ENCODE measurements around the gene FGF18. TPM values are rescaled to one million over a fixed set of nuclear protein-coding genes. Genes with fewer than 3 reads are reported as not detected.
A peak's percentile ranks its signal among the peaks of the same experiment; 100 is the strongest.

The FGF18 gene
- total RNA-seq, 2 donors from 2014 or later, result 0.19 to 0.21 TPM

GRCh38 chr5:171476701-171477100, 57.3 kb downstream of the FGF18 start:
- H3K4me1 Mint-ChIP-seq, result no peaks in the 10 kb centered on the region
- no peak for ATAC-seq (replicated peaks)
- no peak overlapping the region for H3K27ac Mint-ChIP-seq
- no peaks in the 10 kb centered on the region for H3K27me3 Mint-ChIP-seq
- no peak overlapping the region for H3K4me3 Mint-ChIP-seq
- H3K9me3 Mint-ChIP-seq, result no peaks in the 10 kb centered on the region
- no peaks in the 10 kb centered on the region for H3K36me3 Mint-ChIP-seq (ENCODE audit: low read depth)

- Mint-ChIP-seq H3K4me3 (no peak overlapping the region), H3K27ac (no peak overlapping the region), H3K9me3 (no peaks in the 10 kb centered on the region), H3K4me1 (no peaks in the 10 kb centered on the region), H3K27me3 (no peaks in the 10 kb centered on the region), H3K36me3 (ENCODE audit: low read depth) (no peaks in the 10 kb centered on the region)
- ATAC-seq (replicated peaks), result no peak
Observed at GRCh38 chr5:171477101-171477500, 57.7 kb downstream of the FGF18 start.

- Mint-ChIP-seq H3K27ac (no peak overlapping the region), H3K4me1 (no peaks in the 10 kb centered on the region)
- no peak for ATAC-seq (replicated peaks)
Observed at GRCh38 chr5:171477666-171478065, 58.2 kb downstream of the FGF18 start.

GRCh38 chr5:171478946-171479775, 59.7 kb downstream of the FGF18 start:
- Mint-ChIP-seq H3K27ac (no peak overlapping the region), H3K36me3 (ENCODE audit: low read depth) (no peaks in the 10 kb centered on the region), H3K27me3 (no peaks in the 10 kb centered on the region), H3K4me1 (no peaks in the 10 kb centered on the region), H3K9me3 (no peaks in the 10 kb centered on the region), H3K4me3 (no peak overlapping the region)
- no peak for ATAC-seq (replicated peaks)

More at GRCh38 chr5:171477666-171478065, 58.2 kb downstream of the FGF18 start:
- no peaks in the 10 kb centered on the region for H3K27me3 Mint-ChIP-seq
- no peaks in the 10 kb centered on the region for H3K36me3 Mint-ChIP-seq (ENCODE audit: low read depth)
- H3K9me3 Mint-ChIP-seq, result no peaks in the 10 kb centered on the region
- H3K4me3 Mint-ChIP-seq, result no peak overlapping the region

GRCh38 chr5:171479776-171480125, 60.3 kb downstream of the FGF18 start:
- no peak for ATAC-seq (replicated peaks)

GRCh38 chr5:171480239-171480638, 60.8 kb downstream of the FGF18 start:
- H3K36me3 Mint-ChIP-seq (ENCODE audit: low read depth), result no peaks in the 10 kb centered on the region
- no peak overlapping the region for H3K27ac Mint-ChIP-seq
- H3K4me1 Mint-ChIP-seq, result no peaks in the 10 kb centered on the region
- no peaks in the 10 kb centered on the region for H3K9me3 Mint-ChIP-seq
- ATAC-seq (replicated peaks), result no peak
- H3K4me3 Mint-ChIP-seq, result no peak overlapping the region
- H3K27me3 Mint-ChIP-seq, result no peaks in the 10 kb centered on the region

More at GRCh38 chr5:171479776-171480125, 60.3 kb downstream of the FGF18 start:
- no peak overlapping the region for H3K4me3 Mint-ChIP-seq
- no peaks in the 10 kb centered on the region for H3K4me1 Mint-ChIP-seq
- H3K36me3 Mint-ChIP-seq (ENCODE audit: low read depth), result no peaks in the 10 kb centered on the region
- H3K9me3 Mint-ChIP-seq, result no peaks in the 10 kb centered on the region
- no peaks in the 10 kb centered on the region for H3K27me3 Mint-ChIP-seq
- no peak overlapping the region for H3K27ac Mint-ChIP-seq

GRCh38 chr5:171481571-171482433, 62.4 kb downstream of the FGF18 start:
- peaks cover 1% of the 10 kb centered on the region for H3K27me3 Mint-ChIP-seq
- no peak for ATAC-seq (replicated peaks)
- H3K36me3 Mint-ChIP-seq (ENCODE audit: low read depth), result no peaks in the 10 kb centered on the region
- H3K27ac Mint-ChIP-seq, result no peak overlapping the region
- H3K9me3 Mint-ChIP-seq, result no peaks in the 10 kb centered on the region
- H3K4me3 Mint-ChIP-seq, result no peak overlapping the region
- no peaks in the 10 kb centered on the region for H3K4me1 Mint-ChIP-seq

GRCh38 chr5:171482434-171482730, 62.9 kb downstream of the FGF18 start:
- peaks cover 7% of the 10 kb centered on the region for H3K27me3 Mint-ChIP-seq
- no peak overlapping the region for H3K4me3 Mint-ChIP-seq
- no peaks in the 10 kb centered on the region for H3K36me3 Mint-ChIP-seq (ENCODE audit: low read depth)
- no peak for ATAC-seq (replicated peaks)
- no peaks in the 10 kb centered on the region for H3K9me3 Mint-ChIP-seq
- H3K27ac Mint-ChIP-seq, result no peak overlapping the region
- H3K4me1 Mint-ChIP-seq, result no peaks in the 10 kb centered on the region

- no peaks in the 10 kb centered on the region for H3K4me1 Mint-ChIP-seq
- H3K9me3 Mint-ChIP-seq, result no peaks in the 10 kb centered on the region
- H3K4me3 Mint-ChIP-seq, result no peak overlapping the region
- ATAC-seq (replicated peaks), result no peak
- H3K27me3 Mint-ChIP-seq, result peaks cover 14% of the 10 kb centered on the region
- H3K27ac Mint-ChIP-seq, result no peak overlapping the region
- H3K36me3 Mint-ChIP-seq (ENCODE audit: low read depth), result no peaks in the 10 kb centered on the region
Observed at GRCh38 chr5:171483551-171484135, 64.2 kb downstream of the FGF18 start.

- no peaks in the 10 kb centered on the region for H3K36me3 Mint-ChIP-seq (ENCODE audit: low read depth)
- ATAC-seq (replicated peaks), result peak; percentile 58
Observed at GRCh38 chr5:171484460-171484899, 65.0 kb downstream of the FGF18 start.

GRCh38 chr5:171485668-171486067, 66.2 kb downstream of the FGF18 start:
- no peak overlapping the region for H3K4me3 Mint-ChIP-seq
- no peak overlapping the region for H3K27ac Mint-ChIP-seq
- no peaks in the 10 kb centered on the region for H3K9me3 Mint-ChIP-seq
- H3K4me1 Mint-ChIP-seq, result peaks cover 5% of the 10 kb centered on the region
- H3K27me3 Mint-ChIP-seq, result peaks cover 19% of the 10 kb centered on the region
- ATAC-seq (replicated peaks), result no peak
- no peaks in the 10 kb centered on the region for H3K36me3 Mint-ChIP-seq (ENCODE audit: low read depth)

More at GRCh38 chr5:171484460-171484899, 65.0 kb downstream of the FGF18 start:
- no peaks in the 10 kb centered on the region for H3K4me1 Mint-ChIP-seq
- no peaks in the 10 kb centered on the region for H3K9me3 Mint-ChIP-seq
- no peak overlapping the region for H3K4me3 Mint-ChIP-seq
- H3K27me3 Mint-ChIP-seq, result peaks cover 15% of the 10 kb centered on the region
- H3K27ac Mint-ChIP-seq, result no peak overlapping the region

- Mint-ChIP-seq H3K9me3 (no peaks in the 10 kb centered on the region), H3K27me3 (peaks cover 22% of the 10 kb centered on the region), H3K36me3 (ENCODE audit: low read depth) (no peaks in the 10 kb centered on the region), H3K4me3 (no peak overlapping the region), H3K27ac (no peak overlapping the region), H3K4me1 (peaks cover 6% of the 10 kb centered on the region)
- no peak for ATAC-seq (replicated peaks)
Observed at GRCh38 chr5:171486613-171487012, 67.2 kb downstream of the FGF18 start.

- no peak overlapping the region for H3K27ac Mint-ChIP-seq
- no peak for ATAC-seq (replicated peaks)
Observed at GRCh38 chr5:171488876-171489275, 69.4 kb downstream of the FGF18 start.

GRCh38 chr5:171492781-171493180, 73.3 kb downstream of the FGF18 start:
- no peaks in the 10 kb centered on the region for H3K36me3 Mint-ChIP-seq (ENCODE audit: low read depth)
- peaks cover 25% of the 10 kb centered on the region for H3K27me3 Mint-ChIP-seq
- H3K4me3 Mint-ChIP-seq, result no peak overlapping the region
- ATAC-seq (replicated peaks), result no peak
- peaks cover 6% of the 10 kb centered on the region for H3K4me1 Mint-ChIP-seq
- H3K9me3 Mint-ChIP-seq, result no peaks in the 10 kb centered on the region
- H3K27ac Mint-ChIP-seq, result no peak overlapping the region

More at GRCh38 chr5:171488876-171489275, 69.4 kb downstream of the FGF18 start:
- H3K36me3 Mint-ChIP-seq (ENCODE audit: low read depth), result no peaks in the 10 kb centered on the region
- no peak overlapping the region for H3K4me3 Mint-ChIP-seq
- H3K4me1 Mint-ChIP-seq, result peaks cover 6% of the 10 kb centered on the region
- H3K27me3 Mint-ChIP-seq, result peaks cover 23% of the 10 kb centered on the region
- H3K9me3 Mint-ChIP-seq, result no peaks in the 10 kb centered on the region
